Calu3 (cell line): Measurements from ENCODE around the gene GPR52. TPM values are rescaled to one million over a fixed set of nuclear protein-coding genes. Genes with fewer than 3 reads are reported as not detected.

Experiments
- BruUV-seq: library from RNA; stranded (reverse); fragments of 400-500 nt; replicated peaks from 2 replicates; lab custom pipeline; 2021; lab: Mats Ljungman, UMichigan
- CTCF ChIA-PET: fragments of 300-600 bp; sonication (Branson Sonifier 250); formaldehyde crosslinking; loops from one replicate; lab custom pipeline; 2022; ENCODE audit warnings: antibody characterized with exemption; lab: Charles Lee
- DNase-seq: peaks from one replicate; pipeline ENCODE4 v3.0.0; 2022
- H3K27ac Mint-ChIP-seq: one replicate; pipeline ENCODE4 v1.8.0; 2022; ENCODE audit warnings: mixed read lengths; ENCODE audit not compliant: unreplicated experiment
- H3K27me3 Mint-ChIP-seq: one replicate; pipeline ENCODE4 v1.8.0; 2022; ENCODE audit warnings: mixed read lengths; ENCODE audit not compliant: unreplicated experiment
- H3K36me3 Mint-ChIP-seq: one replicate; pipeline ENCODE4 v1.8.0; 2022; ENCODE audit warnings: mild to moderate bottlenecking, moderate library complexity, mixed read lengths; ENCODE audit not compliant: insufficient read depth, unreplicated experiment
- H3K4me1 Mint-ChIP-seq: one replicate; pipeline ENCODE4 v1.8.0; 2022; ENCODE audit warnings: mild to moderate bottlenecking, low read depth, mixed read lengths; ENCODE audit not compliant: unreplicated experiment
- H3K4me3 Mint-ChIP-seq: one replicate; pipeline ENCODE4 v1.8.0; 2022; ENCODE audit warnings: mild to moderate bottlenecking, low read depth, moderate library complexity, mixed read lengths; ENCODE audit not compliant: unreplicated experiment
- H3K9me3 Mint-ChIP-seq: one replicate; pipeline ENCODE4 v1.8.0; 2022; ENCODE audit warnings: low read depth, mixed read lengths; ENCODE audit not compliant: unreplicated experiment
- intact Hi-C: fragments of 100-400 bp; cut with micrococcal nuclease; formaldehyde crosslinking; loops from one replicate; pipeline ENCODE4 v1.10.0; 2022; ENCODE audit not compliant: unreplicated experiment
- total RNA-seq: library from RNA; stranded (reverse); gene quantifications from 2 replicates; pipeline ENCODE4 v1.2.3, GENCODE V29; 2022
- TF ChIP-seq, protein P1 (sequence below): fragments of 200-600 bp; IDR thresholded peaks from one replicate; pipeline ENCODE4 v1.8.0; 2022; ENCODE audit warnings: antibody characterized with exemption; ENCODE audit not compliant: unreplicated experiment

The GPR52 gene
- total RNA-seq, 1 experiment from 2014 or later, result 3.2 TPM

DNA sequence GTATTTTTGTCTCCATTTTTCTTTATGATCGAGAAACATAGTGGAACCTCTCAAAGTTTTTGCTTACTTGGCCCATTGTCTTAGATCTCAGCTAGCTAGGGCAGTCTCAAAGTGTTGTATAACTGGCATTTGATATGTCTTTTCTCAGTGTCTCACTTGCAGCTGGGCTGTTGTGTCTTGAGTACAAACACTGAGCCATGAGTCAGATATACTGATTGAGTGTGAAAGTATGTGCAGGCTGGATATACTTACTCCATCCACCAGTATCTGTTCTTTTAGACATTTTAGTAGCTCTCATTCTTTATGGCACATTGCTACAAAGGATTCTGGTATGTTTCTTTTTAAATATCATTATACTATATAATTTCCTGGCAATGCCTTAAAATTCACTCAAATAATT lies 14.3 kb upstream of the GPR52 start:
- Mint-ChIP-seq H3K27me3 (no peaks in the 10 kb centered on the region), H3K36me3 (no peaks in the 10 kb centered on the region), H3K9me3 (peaks cover 2% of the 10 kb centered on the region), H3K4me1 (no peaks in the 10 kb centered on the region), H3K27ac (no peak overlapping the region), H3K4me3 (no peak overlapping the region)
- intact Hi-C loops, result no loop called here
- CTCF ChIA-PET, result no interaction called here
- no TSS peak for BruUV-seq
- no peak for DNase-seq
- TF ChIP-seq, protein P1, sequence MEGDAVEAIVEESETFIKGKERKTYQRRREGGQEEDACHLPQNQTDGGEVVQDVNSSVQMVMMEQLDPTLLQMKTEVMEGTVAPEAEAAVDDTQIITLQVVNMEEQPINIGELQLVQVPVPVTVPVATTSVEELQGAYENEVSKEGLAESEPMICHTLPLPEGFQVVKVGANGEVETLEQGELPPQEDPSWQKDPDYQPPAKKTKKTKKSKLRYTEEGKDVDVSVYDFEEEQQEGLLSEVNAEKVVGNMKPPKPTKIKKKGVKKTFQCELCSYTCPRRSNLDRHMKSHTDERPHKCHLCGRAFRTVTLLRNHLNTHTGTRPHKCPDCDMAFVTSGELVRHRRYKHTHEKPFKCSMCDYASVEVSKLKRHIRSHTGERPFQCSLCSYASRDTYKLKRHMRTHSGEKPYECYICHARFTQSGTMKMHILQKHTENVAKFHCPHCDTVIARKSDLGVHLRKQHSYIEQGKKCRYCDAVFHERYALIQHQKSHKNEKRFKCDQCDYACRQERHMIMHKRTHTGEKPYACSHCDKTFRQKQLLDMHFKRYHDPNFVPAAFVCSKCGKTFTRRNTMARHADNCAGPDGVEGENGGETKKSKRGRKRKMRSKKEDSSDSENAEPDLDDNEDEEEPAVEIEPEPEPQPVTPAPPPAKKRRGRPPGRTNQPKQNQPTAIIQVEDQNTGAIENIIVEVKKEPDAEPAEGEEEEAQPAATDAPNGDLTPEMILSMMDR, result no peak

GRCh38 chr1:174445351-174445750 lies 2.4 kb upstream of the GPR52 start:
- no peak for DNase-seq
- Mint-ChIP-seq H3K27me3 (no peaks in the 10 kb centered on the region), H3K4me3 (no peak overlapping the region), H3K27ac (no peak overlapping the region), H3K9me3 (no peaks in the 10 kb centered on the region), H3K4me1 (no peaks in the 10 kb centered on the region), H3K36me3 (no peaks in the 10 kb centered on the region)
- intact Hi-C loops, result no loop called here
- TF ChIP-seq, protein P1, result no peak
- CTCF ChIA-PET, result no interaction called here
- BruUV-seq, result no TSS peak

GRCh38 chr1:174445817-174446216 lies 1.9 kb upstream of the GPR52 start:
- CTCF ChIA-PET, result no interaction called here
- intact Hi-C loops, result no loop called here
- no TSS peak for BruUV-seq
- no peak overlapping the region for H3K27ac Mint-ChIP-seq
- H3K4me3 Mint-ChIP-seq, result no peak overlapping the region
- no peaks in the 10 kb centered on the region for H3K36me3 Mint-ChIP-seq
- no peaks in the 10 kb centered on the region for H3K4me1 Mint-ChIP-seq
- TF ChIP-seq, protein P1, result no peak
- H3K27me3 Mint-ChIP-seq, result no peaks in the 10 kb centered on the region
- no peak for DNase-seq
- no peaks in the 10 kb centered on the region for H3K9me3 Mint-ChIP-seq

- intact Hi-C loops, result no loop called here
- Mint-ChIP-seq H3K27me3 (no peaks in the 10 kb centered on the region), H3K9me3 (no peaks in the 10 kb centered on the region), H3K4me1 (no peaks in the 10 kb centered on the region), H3K27ac (no peak overlapping the region), H3K4me3 (no peak overlapping the region), H3K36me3 (no peaks in the 10 kb centered on the region)
- TF ChIP-seq, protein P1, result no peak
- no TSS peak for BruUV-seq
- DNase-seq, result no peak
- CTCF ChIA-PET, result no interaction called here
Observed at GRCh38 chr1:174448531-174448883, 743 bp downstream of the GPR52 start.
